Medulla oblongata (tissue), 1 donor: ENCODE measurements around the gene VARS2.

Experiments used
- DNase-seq: peaks from one replicate; pipeline ENCODE4 v3.0.0-alpha.2; 2015; ENCODE audit errors: extremely low spot score

VARS2 gene

GRCh38 chr6:30928677-30929076 is 14.6 kb downstream of the VARS2 start:
- no peak for DNase-seq

DNA sequence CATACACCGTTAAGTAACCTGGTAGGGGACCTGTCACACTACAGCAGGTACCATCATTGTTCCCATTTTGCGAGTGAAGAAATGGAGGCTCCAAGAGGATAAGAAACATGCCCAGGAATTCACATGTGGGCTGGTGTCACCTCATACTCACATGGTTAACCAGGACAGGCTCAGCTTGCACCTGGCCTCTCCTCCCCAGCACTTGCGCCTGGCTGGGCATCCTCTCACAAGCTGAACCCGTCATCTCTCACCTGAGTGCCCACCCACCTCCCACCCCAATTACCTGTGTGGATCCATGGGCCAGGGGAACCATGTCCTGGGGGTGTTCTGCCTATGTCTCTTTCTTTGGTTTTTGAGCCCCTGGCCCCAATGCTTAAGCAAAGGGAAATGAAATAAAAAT is 16.5 kb downstream of the VARS2 start:
- DNase-seq: no peak

DNA sequence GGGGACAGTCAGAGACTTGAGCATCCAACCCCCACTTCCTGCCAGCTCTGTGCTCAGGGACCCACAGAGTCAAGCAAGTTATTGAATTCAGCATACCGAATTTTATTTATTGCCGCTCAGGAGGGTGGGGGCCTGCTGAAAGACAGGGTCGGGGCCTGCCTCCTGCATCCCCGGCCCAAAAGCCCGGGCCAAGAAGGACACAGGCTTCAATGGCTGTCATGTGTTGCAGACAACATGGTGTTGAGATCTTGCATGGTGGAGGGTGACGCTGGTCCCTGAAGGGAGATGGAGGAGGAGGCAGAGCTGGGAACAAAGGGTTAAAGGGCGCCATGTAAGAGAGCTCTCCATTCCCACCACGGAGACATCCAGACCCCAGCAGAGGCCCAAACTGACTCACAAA is 17.2 kb downstream of the VARS2 start:
- DNase-seq: no peak

DNA sequence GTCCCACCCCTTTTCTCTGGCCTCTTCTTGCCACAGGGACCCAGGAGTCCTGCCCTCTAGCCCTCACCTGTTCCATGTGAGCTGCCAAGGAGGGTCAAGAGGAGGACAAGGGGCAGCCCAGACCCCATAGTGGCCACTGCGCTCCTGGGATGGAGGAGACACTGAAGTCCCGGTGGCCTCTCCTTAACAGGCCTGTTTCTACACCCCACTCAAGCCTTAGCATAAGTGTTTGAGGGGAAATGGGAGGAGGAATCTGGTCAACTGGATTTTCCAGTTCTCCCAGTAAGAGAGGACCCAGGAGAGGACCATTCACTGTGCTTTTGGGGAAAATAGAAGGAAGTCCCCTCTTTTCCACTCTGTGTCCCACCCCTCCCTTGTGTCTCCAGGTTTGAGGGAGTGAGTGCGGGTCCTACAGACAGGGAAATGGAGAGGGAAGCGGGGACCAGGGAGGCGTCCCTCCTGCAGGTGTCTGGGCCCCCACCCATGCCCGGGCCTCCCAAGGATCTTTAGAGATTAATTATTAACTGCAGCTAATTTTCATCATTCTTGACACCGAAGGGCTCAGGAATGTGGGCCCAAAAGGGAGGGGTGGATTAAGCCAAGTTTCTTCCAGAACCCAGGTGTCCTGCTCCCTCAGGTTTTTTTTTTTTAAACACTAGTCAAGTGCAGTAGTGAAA is 18.1 kb downstream of the VARS2 start, which contains the start of gene SFTA2:
SFTA2 (minus strand) TSS at position 202 of the 677 bp plus-strand sequence; CDS start at position 128, 74 bp downstream.
- DNase-seq: no peak

DNA sequence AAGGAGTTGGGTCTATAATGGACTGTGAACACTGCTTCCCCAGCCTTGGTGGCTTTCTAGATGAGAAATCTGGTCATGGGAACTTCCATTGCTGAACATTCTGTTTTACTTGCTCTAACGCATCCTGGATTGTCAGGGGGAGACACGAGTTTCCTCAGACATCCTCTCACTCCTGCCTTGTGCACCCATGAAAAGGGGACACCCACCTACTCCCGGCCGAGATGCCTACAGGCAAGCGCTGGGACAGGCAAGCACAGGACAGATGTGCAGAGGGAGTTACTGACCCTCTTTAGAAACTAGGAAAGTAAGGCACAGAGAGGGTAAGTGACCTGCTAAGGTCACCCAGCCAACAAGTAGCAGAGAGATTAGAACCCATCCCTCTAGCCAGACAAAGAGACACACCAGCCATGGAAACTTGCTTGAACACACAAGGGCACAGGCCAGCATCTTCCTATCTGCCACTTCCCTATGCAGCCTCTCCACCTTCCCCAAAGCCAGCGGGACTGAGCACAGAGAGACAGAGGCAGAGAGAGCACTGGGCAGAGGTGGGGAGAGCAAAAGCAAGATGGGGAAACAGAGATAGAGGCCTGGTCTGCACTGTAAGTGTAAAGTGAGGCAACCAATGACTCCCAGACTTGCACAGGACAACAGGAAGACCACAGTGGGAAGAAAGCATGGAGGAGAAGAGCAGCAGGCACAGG is 18.8 kb downstream of the VARS2 start:
- DNase-seq: no peak

DNA sequence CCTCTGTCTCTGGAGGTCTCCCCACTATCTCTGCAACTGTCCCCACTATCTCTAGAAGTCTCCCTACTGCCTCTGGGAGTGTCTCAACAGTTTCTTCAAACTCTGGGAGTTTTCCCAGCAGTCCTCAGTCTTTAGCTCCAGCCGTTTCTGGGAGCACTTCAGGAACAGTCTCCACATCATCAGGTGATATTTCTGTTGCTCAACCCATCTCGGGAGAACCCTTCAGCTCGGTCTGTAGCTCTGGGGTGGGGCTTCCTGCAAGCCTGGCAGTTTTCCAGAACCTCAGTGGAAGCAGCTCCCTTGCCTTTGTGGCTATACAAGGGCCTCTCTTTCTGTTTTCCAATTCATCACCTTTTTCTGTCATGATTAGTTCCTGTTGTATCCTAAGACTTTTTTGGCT is 21.0 kb downstream of the VARS2 start:
- no peak for DNase-seq

DNA sequence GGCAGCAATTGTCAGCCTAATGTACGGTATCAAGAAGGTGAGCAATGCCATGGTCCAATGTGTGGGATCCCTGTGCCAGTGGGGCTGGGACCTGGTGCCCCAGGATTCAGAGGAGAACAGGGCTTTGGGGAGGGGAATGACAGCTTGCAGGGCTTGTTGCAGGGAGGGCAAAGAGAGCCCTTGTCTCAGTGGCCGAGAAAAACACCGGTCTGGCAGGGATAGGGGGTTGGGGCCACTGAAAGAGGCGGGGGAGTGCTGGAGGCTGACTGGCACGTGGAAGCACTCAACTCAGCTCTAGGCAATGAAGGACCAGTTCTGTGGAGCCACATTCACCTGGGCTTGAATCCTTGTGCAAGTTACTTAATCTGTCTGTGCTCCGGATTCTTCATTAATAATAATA is 23.2 kb downstream of the VARS2 start:
- no peak for DNase-seq

DNA sequence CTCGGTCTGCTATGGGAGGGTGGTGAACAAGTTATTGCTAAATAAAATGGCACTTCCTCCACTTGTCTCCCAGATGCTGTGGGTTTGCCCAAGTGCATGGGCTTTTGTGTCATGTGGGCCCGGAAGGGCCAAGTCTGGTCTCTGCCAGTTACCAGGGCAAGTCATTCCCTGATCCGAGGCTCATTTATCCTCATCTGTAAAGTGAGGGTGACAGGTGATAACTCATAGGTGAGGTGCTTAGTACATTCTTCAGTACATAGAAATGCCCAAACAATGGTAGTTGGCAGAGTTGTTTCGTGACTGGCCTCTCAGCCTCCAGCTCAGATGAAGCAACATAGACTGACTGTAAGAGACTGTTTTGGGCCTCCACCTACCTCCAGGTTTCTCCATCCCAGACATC is 24.7 kb downstream of the VARS2 start:
- DNase-seq: peak; percentile 25

GRCh38 chr6:30939473-30939872 is 25.4 kb downstream of the VARS2 start:
- no peak for DNase-seq

DNA sequence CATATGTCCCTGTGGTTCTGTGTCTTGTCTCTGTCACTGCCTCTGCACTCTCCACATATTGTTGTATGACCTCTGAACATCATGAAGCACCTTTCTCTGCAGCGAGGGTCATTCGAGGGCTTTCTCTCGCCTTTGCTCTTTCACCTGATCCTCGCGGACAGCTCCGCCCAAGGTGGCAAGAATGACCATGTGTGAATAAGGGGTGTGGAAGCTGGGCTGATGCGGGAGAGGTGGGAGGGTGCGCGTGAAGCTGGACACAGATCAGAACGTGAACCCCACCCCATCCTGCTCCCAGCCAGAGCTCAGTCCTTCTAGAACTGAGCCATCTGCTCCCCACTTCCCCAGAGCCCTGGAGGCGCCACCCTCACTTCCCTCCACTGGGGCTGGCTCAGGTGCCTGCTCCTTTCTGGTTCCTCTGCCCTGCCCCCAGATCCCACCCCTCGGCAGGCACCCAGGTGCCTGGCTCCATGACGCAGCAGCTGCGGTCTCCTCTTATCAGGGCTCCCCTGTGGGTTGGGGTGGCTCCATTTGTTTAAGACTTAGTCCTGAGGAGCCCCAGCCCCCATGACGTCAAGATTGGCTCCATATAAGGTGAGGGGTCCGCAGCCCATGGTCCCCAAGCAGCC is 26.4 kb downstream of the VARS2 start, which contains the start of gene MUCL3:
MUCL3 (plus strand) TSS at position 613 of the 626 bp plus-strand sequence. CDS start 27 bp downstream, outside the sequence.
- DNase-seq: no peak

- peak; percentile 16 for DNase-seq
Measured at GRCh38 chr6:30942338-30943060, 28.5 kb downstream of the VARS2 start.

- DNase-seq: no peak
Measured at GRCh38 chr6:30944051-30944450, 30.0 kb downstream of the VARS2 start.

DNA sequence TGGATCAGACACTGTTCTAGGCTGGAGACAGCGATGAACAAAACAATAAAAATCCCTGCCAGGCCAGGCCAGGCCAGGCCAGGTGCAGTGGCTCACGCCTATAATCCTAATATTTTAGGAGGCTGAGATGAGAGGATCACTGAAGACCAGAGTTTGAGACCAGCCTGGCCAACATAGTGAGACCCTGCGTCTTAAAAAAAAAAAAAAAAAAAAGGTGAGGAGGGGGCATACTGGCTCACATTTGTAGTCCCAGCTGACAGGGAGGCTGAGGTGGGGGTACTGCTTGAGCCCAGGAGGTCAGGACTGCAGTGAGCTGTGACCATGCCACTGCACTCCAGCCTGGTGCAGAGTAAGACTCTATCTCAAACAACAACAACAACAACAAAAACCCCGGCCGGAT is 31.2 kb downstream of the VARS2 start:
- no peak for DNase-seq

DNA sequence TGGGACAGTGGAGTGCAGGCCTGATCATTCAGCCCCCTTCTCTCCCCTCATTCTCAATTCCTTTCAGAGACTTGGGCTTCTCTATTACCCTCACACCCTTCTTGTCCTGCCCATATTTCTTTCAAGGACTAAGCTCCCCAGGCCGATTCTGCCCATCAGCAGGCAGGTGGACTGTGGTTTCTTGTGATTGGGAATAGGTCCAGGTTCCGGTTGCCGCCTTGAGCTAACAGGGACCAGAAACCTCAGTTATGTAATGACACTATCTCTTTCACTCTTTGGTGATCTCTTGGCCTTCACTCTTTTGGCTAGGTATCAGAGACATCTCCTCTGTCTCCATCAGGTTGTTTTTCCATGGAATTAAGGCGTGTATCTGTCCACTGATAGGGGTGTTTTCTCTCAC is 33.2 kb downstream of the VARS2 start:
- DNase-seq: no peak

DNA sequence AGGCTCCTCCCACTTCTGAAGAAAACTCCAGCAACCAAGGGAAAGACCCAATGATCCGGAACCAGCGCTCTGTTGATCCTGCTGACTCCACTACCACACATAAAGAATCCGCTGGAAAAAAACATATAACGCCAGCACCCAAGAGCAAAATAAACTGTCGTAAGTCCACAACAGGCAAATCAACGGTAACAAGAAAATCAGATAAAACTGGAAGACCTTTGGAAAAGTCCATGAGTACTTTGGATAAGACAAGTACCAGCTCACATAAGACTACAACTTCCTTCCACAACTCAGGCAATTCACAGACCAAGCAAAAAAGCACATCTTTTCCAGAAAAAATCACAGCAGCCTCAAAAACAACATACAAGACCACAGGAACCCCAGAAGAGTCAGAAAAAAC is 34.8 kb downstream of the VARS2 start:
- no peak for DNase-seq

- DNase-seq: no peak
Measured at GRCh38 chr6:30951907-30952469, 38.0 kb downstream of the VARS2 start.

- peak; percentile 36 for DNase-seq
Measured at GRCh38 chr6:30954631-30955366, 40.8 kb downstream of the VARS2 start.

GRCh38 chr6:30955367-30956042 is 41.5 kb downstream of the VARS2 start:
- DNase-seq: peak; percentile 76

GRCh38 chr6:30957716-30958115 is 43.7 kb downstream of the VARS2 start:
- no peak for DNase-seq

DNA sequence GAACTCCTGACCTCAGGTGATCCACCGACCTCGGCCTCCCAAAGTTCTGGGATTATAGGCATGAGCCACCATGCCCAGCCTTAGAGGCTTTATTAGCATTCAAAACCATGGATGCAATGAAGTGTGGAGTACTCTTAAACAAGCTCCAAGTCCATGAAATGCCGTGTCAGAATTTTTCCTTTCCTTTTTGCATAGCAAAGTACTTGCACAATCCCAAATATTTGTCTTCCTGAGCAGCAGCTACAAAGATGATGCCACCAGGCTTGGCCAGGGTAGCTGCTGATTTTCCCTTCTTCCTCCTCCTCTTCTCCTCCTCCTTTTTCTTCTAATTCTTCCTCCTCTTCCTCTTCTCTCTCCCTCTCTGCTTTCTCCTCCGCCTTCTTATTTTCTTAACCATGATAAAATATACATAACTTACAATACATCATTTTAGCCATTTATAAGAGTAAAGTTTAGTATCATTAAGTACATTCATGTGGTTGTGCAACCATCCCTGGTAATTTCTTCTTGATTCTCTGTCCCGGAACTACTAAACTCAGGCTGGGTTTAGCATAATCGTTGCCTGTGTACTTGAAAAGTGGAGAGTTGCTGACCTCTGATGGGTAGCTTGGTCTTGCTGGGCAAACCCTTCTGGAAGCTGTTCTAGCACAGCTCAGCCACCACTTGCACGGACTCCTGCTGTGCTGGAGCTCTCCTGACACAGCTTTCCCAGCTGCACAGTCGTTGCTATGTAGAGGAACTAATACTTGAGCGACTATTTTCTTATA is 47.1 kb downstream of the VARS2 start:
- peak; percentile 9 for DNase-seq
